MM.1S (cell line): ENCODE data around the gene PRCP.

Experiments
- DNase-seq: peaks from one replicate; pipeline ENCODE4 v3.0.0-alpha.2; 2015
- H2AFZ ChIP-seq: fragments of 300-600 bp; sonication (generic); 2 replicates; pipeline ENCODE4 v1.6.0; 2016; ENCODE audit warnings: antibody characterized with exemption, low read length
- H3F3A ChIP-seq: fragments of 300-600 bp; sonication (generic); 2 replicates; pipeline ENCODE4 v1.6.1; 2016; ENCODE audit warnings: mild to moderate bottlenecking, antibody characterized with exemption, low read length, moderate library complexity, mixed read lengths; ENCODE audit not compliant: insufficient read depth
- H3K27ac ChIP-seq: fragments of 300-600 bp; sonication (generic); 2 replicates; pipeline ENCODE4 v1.5.1; 2016; ENCODE audit warnings: mild to moderate bottlenecking, low read length
- H3K27me3 ChIP-seq: fragments of 300-600 bp; sonication (generic); replicated peaks from 2 replicates; pipeline ENCODE4 v1.6.0; 2016; ENCODE audit warnings: low read length; ENCODE audit not compliant: insufficient read depth
- H3K36me3 ChIP-seq: fragments of 300-600 bp; sonication (generic); replicated peaks from 2 replicates; pipeline ENCODE4 v1.6.1; 2016; ENCODE audit warnings: mild to moderate bottlenecking, low read length, mixed read lengths; ENCODE audit not compliant: insufficient read depth
- H3K4me1 ChIP-seq: fragments of 300-600 bp; sonication (generic); 2 replicates; pipeline ENCODE4 v1.6.1; 2016; ENCODE audit warnings: low read length, mixed read lengths
- H3K4me2 ChIP-seq: fragments of 300-600 bp; sonication (generic); 2 replicates; pipeline ENCODE4 v1.6.0; 2016; ENCODE audit warnings: low read depth, low read length
- H3K4me3 ChIP-seq: fragments of 300-600 bp; sonication (generic); 2 replicates; pipeline ENCODE4 v1.5.1; 2016; ENCODE audit warnings: low read length, mixed read lengths
- H3K79me2 ChIP-seq: fragments of 300-600 bp; sonication (generic); 2 replicates; pipeline ENCODE4 v1.6.1; 2016; ENCODE audit warnings: mixed run types, low read length, mixed read lengths
- H3K9ac ChIP-seq: fragments of 300-600 bp; sonication (generic); 2 replicates; pipeline ENCODE4 v1.6.1; 2016; ENCODE audit warnings: low read length, mixed read lengths
- H3K9me2 ChIP-seq: fragments of 300-600 bp; sonication (generic); replicated peaks from 2 replicates; pipeline ENCODE4 v1.6.1; 2016; ENCODE audit warnings: mild to moderate bottlenecking, low read length, mixed read lengths; ENCODE audit not compliant: insufficient read depth
- H3K9me3 ChIP-seq: fragments of 300-600 bp; sonication (generic); replicated peaks from 2 replicates; pipeline ENCODE4 v1.6.1; 2016; ENCODE audit warnings: mild to moderate bottlenecking, low read length, mixed read lengths; ENCODE audit not compliant: insufficient read depth
- H4K20me1 ChIP-seq: fragments of 300-600 bp; sonication (generic); 2 replicates; pipeline ENCODE4 v1.6.1; 2016; ENCODE audit warnings: mild to moderate bottlenecking, low read length, moderate library complexity, mixed read lengths; ENCODE audit not compliant: insufficient read depth
- CTCF ChIP-seq: fragments of 300-600 bp; sonication (generic); IDR thresholded peaks from 2 replicates; pipeline ENCODE4 v1.5.1; 2016; ENCODE audit warnings: antibody characterized with exemption, low read length, mixed read lengths
- EZH2 ChIP-seq: fragments of 300-600 bp; sonication (generic); optimal IDR thresholded peaks from 2 replicates; pipeline ENCODE3; 2017; ENCODE audit warnings: low read depth, mild to moderate bottlenecking, antibody characterized with exemption, low read length, mixed read lengths
- EZH2phosphoT487 ChIP-seq: fragments of 300-600 bp; sonication (generic); IDR thresholded peaks from 2 replicates; pipeline ENCODE4 v1.6.1; 2018; ENCODE audit warnings: antibody characterized with exemption, low read length

PRCP gene

GRCh38 chr11:82937554-82937953 lies 37.3 kb upstream of the PRCP start:
- Histone ChIP-seq H3K9me3 (no peaks in the 10 kb centered on the region), H4K20me1 (no peaks in the 10 kb centered on the region), H3K4me3 (no peak overlapping the region), H3F3A (no peaks in the 10 kb centered on the region), H3K4me1 (no peaks in the 10 kb centered on the region), H3K36me3 (no peaks in the 10 kb centered on the region), H3K27ac (no peak overlapping the region), H2AFZ (no peak overlapping the region), H3K9ac (no peak overlapping the region), H3K4me2 (no peak overlapping the region), H3K79me2 (no peaks in the 10 kb centered on the region), H3K27me3 (no peaks in the 10 kb centered on the region), H3K9me2 (no peaks in the 10 kb centered on the region)
- no peak for DNase-seq
- TF ChIP-seq EZH2: no peak
- TF ChIP-seq EZH2phosphoT487: no peak
- TF ChIP-seq CTCF: no peak

- H3K9me3 ChIP-seq: no peaks in the 10 kb centered on the region
- no peak overlapping the region for H3K4me3 ChIP-seq
- no peaks in the 10 kb centered on the region for H3F3A ChIP-seq
- H3K36me3 ChIP-seq: no peaks in the 10 kb centered on the region
- no peaks in the 10 kb centered on the region for H3K4me1 ChIP-seq
- no peaks in the 10 kb centered on the region for H3K27me3 ChIP-seq
- no peak overlapping the region for H2AFZ ChIP-seq
- no peak overlapping the region for H3K9ac ChIP-seq
- no peak for DNase-seq
- H4K20me1 ChIP-seq: no peaks in the 10 kb centered on the region
- H3K4me2 ChIP-seq: no peak overlapping the region
- H3K79me2 ChIP-seq: no peaks in the 10 kb centered on the region
- H3K9me2 ChIP-seq: no peaks in the 10 kb centered on the region
- no peak for TF ChIP-seq EZH2
- TF ChIP-seq EZH2phosphoT487: no peak
- TF ChIP-seq CTCF: no peak
- no peak overlapping the region for H3K27ac ChIP-seq
Observed at GRCh38 chr11:82936261-82936660, 36.0 kb upstream of the PRCP start.

GRCh38 chr11:82932564-82932963 lies 32.3 kb upstream of the PRCP start:
- Histone ChIP-seq H4K20me1 (no peaks in the 10 kb centered on the region), H3K9me3 (no peaks in the 10 kb centered on the region), H3F3A (no peaks in the 10 kb centered on the region), H3K4me3 (no peak overlapping the region), H3K4me2 (no peak overlapping the region), H3K27ac (no peak overlapping the region), H3K27me3 (no peaks in the 10 kb centered on the region), H3K4me1 (peaks cover 3% of the 10 kb centered on the region; the same call in 1 of the 2 replicates), H3K9ac (no peak overlapping the region), H3K79me2 (no peaks in the 10 kb centered on the region), H2AFZ (no peak overlapping the region), H3K36me3 (no peaks in the 10 kb centered on the region), H3K9me2 (no peaks in the 10 kb centered on the region)
- no peak for DNase-seq
- TF ChIP-seq EZH2phosphoT487 (no peak), EZH2 (no peak)

- H3K36me3 ChIP-seq: no peaks in the 10 kb centered on the region
- TF ChIP-seq EZH2: no peak
- TF ChIP-seq CTCF: no peak
- no peak for TF ChIP-seq EZH2phosphoT487
- no peaks in the 10 kb centered on the region for H3K9me2 ChIP-seq
- no peaks in the 10 kb centered on the region for H3F3A ChIP-seq
- no peak overlapping the region for H3K9ac ChIP-seq
- no peaks in the 10 kb centered on the region for H3K27me3 ChIP-seq
- no peak for DNase-seq
- peaks cover 3% of the 10 kb centered on the region; the same call in 1 of the 2 replicates for H3K4me1 ChIP-seq
- H3K4me3 ChIP-seq: no peak overlapping the region
- no peaks in the 10 kb centered on the region for H4K20me1 ChIP-seq
- no peak overlapping the region for H3K27ac ChIP-seq
- no peaks in the 10 kb centered on the region for H3K79me2 ChIP-seq
- no peaks in the 10 kb centered on the region for H3K9me3 ChIP-seq
- no peak overlapping the region for H3K4me2 ChIP-seq
- no peak overlapping the region for H2AFZ ChIP-seq
Observed at GRCh38 chr11:82930734-82931133, 30.5 kb upstream of the PRCP start.
